Stimulated activated CD8-positive, alpha-beta memory T cell treated with anti-CD3 and anti-CD28 coated beads, Interleukin-15, amount 100 ng/mL, for 1 hour (primary cell): ENCODE measurements around the gene ME3.
"Not testable (repeated sequence)": the region's sequence is repeated elsewhere in the genome, so short reads cannot be mapped to it uniquely, and the experiment has no call there.

Source experiments
- DNase-seq: peaks from one replicate; pipeline ENCODE4 v3.0.0-alpha.2; 2020; ENCODE audit warnings: low read depth

The ME3 gene

GRCh38 chr11:86663761-86664160, 8.7 kb downstream of the ME3 start:
- no peak for DNase-seq

DNA sequence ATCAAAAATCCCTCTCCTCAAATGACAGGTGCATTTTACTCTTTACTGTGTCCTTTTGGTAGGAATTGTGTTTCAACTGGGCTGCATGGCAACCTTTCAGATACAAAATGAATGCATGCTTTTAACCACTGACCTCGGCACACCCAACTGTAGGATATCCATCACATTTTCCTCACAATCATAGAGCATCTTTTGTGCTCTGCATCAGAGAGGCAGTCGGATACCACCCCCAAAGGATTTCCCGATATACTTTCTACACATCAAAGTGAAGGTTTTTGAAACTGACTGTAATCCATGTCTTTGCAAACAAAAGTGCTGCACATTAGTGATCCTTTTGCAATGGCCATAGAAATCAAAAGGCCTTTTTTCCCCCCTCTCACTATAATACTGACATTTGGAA, 9.1 kb downstream of the ME3 start:
- DNase-seq: no peak

- no peak for DNase-seq
Observed at GRCh38 chr11:86660736-86661135, 11.7 kb downstream of the ME3 start.

- DNase-seq: no peak
Observed at GRCh38 chr11:86660088-86660487, 12.3 kb downstream of the ME3 start.

GRCh38 chr11:86658534-86658933, 13.9 kb downstream of the ME3 start:
- no peak for DNase-seq

GRCh38 chr11:86645212-86645611, 27.2 kb downstream of the ME3 start:
- not testable (repeated sequence) for DNase-seq

GRCh38 chr11:86644291-86644690, 28.1 kb downstream of the ME3 start:
- DNase-seq: no peak

DNA sequence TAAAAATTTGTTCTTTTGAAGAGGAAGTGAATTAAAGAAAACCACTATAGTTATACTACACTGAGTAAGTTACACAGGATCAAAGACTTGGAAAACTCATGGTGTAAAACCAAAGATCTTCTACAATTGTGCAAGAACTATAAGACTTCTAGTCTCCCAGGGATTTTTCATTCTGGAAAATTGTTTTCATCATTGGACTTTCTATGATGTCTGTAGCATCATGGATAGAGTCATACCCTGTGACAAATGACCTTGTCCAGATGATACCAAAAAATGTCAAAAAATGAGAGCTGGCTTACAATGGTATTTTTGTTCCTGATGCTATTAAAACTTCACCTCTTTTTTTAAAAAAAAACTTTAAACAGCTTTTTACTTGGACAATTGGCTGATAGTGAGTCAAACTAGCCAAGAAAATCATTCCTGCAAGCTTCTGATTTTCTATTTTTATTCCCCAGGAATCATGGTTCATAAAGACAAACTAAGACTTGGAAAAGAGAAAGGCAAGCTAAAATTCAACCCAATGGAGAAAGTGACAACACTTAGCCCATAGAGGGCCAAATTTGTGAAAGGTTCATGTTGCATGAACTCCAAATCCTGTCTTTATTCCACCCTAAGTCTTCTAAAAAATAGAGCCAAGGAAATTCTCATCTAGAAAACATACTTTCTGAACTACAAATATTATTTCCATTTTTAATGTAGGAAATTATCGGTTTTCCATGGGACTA, 30.7 kb downstream of the ME3 start:
- no peak for DNase-seq

DNA sequence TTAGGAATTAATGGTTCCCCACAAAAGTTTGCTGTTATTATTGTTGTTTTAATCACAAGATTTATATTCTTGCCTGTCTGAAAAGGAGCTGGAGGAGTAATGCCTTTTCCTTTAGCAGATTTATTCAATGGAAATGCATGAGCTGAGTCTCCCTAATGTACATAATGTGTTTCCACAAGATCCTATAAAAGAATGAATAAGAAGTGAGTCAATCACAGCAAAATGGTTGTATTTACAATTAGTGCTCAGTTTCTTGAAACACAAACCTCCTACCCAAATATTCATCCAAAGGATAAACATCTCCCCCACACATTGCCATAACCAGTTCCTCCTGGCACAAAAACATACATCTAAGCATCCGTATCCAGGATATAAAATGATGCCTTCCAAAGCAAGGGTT, 33.3 kb downstream of the ME3 start:
- DNase-seq: no peak

DNA sequence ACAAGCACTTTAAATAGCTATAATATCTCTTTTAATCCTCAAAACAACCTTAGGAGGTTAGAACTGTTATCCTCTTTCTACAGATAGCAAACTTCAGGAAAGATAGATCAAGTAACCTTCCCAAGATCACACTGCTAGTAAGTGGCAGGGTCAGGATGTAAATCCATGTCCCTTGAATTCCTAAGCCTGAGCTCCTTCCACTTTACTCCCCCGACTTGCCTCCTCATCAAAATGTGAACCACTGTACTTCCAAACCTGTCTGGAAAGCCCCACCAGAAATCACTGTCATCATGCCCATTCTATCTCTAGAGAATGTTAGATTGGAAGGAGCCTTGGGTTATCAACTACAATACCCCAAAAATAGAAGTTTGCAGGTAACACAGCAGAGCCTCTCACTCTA, 33.7 kb downstream of the ME3 start:
- DNase-seq: no peak

DNA sequence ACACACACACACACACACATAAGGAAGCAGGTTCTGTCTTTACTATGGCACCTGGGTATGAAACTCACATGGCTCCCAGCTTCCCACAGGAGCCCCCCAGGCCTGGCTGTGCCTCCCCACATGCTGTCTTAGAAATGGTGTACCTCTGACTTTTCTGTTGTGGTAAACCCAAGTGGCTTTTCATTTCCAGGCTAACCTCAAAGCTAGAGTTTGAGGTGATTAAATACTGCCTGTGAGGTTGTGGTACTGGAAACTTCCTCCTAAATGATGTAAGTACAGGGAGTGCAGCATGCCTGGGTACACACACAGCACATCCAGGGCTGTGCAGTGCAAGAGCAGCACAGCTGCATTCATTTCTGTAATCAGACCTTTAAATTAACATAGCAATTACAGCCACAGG, 34.4 kb downstream of the ME3 start:
- no peak for DNase-seq

- DNase-seq: no peak
Observed at GRCh38 chr11:86636275-86636674, 36.1 kb downstream of the ME3 start.

DNA sequence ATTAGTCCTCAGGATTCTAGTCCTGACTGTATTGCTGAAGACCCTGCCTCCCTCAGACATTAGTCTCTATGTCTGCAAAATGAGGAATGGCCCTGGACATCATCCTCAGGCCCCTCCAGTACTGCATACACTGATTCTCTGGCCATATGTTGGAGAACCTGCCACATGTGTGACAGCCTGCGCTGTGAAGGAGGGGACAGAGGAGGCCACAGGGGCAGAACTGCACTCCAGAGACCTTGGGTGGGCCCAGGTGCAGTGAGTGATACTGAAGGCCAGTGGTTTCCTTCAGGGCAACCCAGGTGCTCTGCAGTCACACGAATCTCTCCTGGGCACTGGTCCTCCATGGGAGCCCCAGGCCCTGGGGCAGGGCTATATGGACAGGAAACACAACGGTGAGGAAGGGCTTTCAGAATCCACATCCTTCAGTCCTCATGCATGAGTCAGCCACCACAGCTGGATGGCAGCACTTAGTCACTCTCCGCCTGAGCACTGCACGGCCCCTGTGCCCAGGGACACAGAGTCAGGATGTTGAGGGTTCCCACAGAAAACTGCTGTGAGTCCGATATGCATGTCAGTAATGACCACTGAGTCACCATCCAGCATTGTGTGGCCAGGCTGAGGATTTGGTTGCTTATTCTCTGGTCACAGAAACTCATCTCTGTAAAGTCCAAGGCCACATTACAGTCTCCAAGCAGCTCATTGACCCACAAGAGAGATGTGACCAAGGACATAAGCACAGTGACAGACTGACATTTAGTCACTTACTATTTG, 39.7 kb downstream of the ME3 start:
- no peak for DNase-seq

DNA sequence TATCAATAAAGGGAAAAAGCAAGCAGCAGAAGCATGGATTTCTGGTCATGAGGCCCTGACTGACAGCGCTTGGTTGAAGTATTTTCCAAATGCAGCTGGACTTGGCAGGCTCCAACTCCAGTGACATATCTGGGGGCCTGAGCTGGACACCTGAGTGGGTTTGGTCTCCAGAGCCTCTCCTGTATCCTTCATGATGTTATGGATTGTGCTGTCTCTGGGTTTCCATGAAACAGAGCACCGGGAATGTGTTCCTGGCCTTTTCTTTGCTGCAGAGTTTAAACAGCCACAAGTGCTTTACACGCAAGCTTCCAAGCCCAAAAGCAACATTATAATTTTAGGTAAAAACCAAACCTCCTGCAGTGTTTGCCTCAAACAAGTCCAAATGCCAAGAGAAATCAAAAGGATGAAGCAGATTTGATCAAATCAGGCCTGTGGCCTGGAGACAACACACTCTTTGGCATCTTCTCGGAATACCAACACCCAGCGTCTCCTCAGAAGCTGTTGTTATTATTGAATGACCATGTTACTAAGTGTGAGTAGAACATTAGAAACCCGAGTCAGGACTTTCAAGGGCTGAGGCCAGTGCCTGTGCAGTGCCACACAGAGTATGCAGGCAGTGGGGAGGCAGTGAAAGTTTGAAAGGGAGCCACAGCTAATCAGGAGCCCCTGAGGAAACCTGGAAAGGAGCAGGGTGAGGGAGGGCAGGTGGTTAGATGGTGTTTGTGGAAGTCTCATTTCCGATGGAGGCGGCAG, 42.0 kb downstream of the ME3 start:
- DNase-seq: no peak

- no peak for DNase-seq
Observed at GRCh38 chr11:86629045-86629706, 43.2 kb downstream of the ME3 start.

DNA sequence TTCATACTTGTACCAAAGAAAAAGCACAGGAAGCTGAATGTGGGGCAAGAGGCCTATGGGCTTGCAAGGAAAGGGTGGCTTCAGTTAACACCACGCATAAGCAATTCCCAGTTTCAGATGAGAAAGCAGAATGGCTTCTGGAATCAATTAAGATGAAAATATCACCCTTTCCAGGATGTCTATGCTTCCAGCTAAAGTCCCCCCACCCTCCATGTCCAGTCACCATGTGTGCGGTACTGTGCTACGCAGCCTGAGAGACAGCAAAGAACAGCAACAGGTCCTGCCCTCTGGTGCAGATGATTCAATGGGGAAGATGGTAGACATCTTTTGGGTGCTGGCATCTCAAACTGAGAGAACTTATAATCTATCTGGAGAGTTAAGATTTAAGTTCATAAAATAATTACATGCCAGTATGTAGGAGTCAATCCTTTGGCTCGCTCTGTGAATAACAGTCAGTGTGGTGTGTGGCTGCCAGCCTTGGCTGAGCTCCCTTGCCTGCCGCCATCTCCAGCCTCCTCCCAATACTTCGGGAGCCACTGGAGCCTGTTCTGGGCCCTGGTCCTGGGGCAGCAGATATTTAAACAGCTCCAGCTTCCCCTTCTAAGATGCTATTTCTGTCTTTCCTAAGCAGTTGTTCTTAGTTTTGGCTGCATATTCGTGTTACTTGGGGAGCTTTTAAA, 44.5 kb downstream of the ME3 start:
- DNase-seq: no peak

GRCh38 chr11:86625981-86626380, 46.4 kb downstream of the ME3 start:
- DNase-seq: no peak

DNA sequence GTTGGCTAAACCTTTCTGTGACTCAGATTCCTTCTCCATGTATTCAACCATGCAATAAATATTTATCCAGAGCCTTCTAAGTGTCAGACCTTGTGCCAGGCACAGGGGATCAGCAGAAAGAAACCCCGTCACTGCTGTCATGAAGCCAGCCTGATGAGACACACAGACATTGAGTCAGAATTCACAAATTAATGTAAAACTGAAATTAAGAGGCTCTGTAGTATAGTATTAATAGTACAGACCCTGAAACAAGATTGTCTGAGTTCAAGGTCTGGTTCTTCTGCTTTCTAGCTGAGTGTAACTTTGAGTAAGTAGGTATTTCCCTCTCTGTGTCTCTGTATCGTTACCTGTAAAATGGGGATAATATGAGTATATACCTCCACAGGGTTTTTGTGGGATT, 46.9 kb downstream of the ME3 start:
- no peak for DNase-seq

GRCh38 chr11:86624366-86624765, 48.0 kb downstream of the ME3 start:
- DNase-seq: no peak

GRCh38 chr11:86623736-86624135, 48.7 kb downstream of the ME3 start:
- no peak for DNase-seq

DNA sequence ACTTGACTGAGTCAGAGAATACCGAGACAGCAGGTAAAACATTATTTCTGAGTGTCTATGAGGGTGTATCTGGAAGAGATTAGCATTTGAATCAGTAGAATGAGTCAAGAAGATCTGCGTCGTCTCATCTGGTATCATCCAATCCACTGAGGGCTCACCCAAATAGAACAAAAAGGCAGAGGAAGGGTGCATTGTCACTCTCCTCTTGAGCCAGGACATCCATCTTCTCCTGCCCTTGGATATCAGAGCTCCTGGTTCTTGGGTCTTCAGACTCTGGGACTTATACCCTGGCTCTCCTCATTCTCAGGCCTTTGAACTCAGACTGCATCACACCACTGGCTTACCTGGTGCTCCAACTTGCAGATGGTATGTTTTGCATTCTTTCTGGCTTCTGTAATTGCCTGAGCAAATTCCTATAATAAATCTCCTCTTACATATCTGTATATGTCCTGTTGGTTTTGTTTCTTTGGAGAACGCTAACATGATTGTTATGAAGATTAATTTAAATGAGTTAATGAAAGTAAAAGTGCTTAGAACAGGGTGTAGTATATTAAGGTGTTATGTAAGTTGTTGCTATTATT, 49.3 kb downstream of the ME3 start:
- DNase-seq: no peak

- DNase-seq: no peak
Observed at GRCh38 chr11:86621854-86622253, 50.6 kb downstream of the ME3 start.
